Gastroesophageal sphincter (tissue), 4 donors: ENCODE measurements around the gene MEIS2. TPM values are rescaled to one million over a fixed set of nuclear protein-coding genes. Genes with fewer than 3 reads are reported as not detected.

ENCODE experiments used
- ATAC-seq: fragments of 150-250 bp; one replicate; pipeline ENCODE4 v1.9.1; 2016; ENCODE audit warnings: mild to moderate bottlenecking, moderate library complexity
- H3K27ac ChIP-seq, 4 donors: fragments of 200-600 bp; sonication (generic) in 3 of 4; 1 replicate in 3 of 4; 2 replicates in 1 of 4; pipeline ENCODE4 v1.5.1; 2016 to 2019
- H3K27me3 ChIP-seq: fragments of 200-600 bp; sonication (generic); one replicate; pipeline ENCODE4 v1.5.1; 2019
- H3K36me3 ChIP-seq, 2 donors: fragments of 200-600 bp; sonication (generic); one replicate each; pipeline ENCODE4 v1.5.1; 2019; ENCODE audit warnings: control low read depth in 1 of 2
- H3K4me1 ChIP-seq, 3 donors: fragments of 200-600 bp; sonication (generic); 1 replicate in 2 of 3; 2 replicates in 1 of 3; pipeline ENCODE4 v1.5.1; 2016 to 2019; ENCODE audit warnings: control low read depth in 2 of 3
- H3K4me3 ChIP-seq, 2 donors: fragments of 200-600 bp; sonication (generic); one replicate each; pipeline ENCODE4 v1.5.1; 2019; ENCODE audit warnings: mild to moderate bottlenecking in 1 of 2, moderate library complexity in 1 of 2
- H3K9me3 ChIP-seq, 3 donors: fragments of 200-600 bp; sonication (generic); one replicate each; pipeline ENCODE4 v1.5.1; 2017 to 2019; ENCODE audit warnings: control low read depth in 2 of 3
- CTCF ChIP-seq, 4 experiments: fragments of 200-600 bp in 2 of 4; fragments of 450-650 bp in 2 of 4; sonication (generic) in 1 of 4; IDR thresholded peaks; one replicate each; pipeline ENCODE4 v1.5.1; 2017 to 2019; ENCODE audit warnings: antibody characterized with exemption in 4 of 4, mild to moderate bottlenecking in 2 of 4, moderate library complexity in 2 of 4
- EP300 ChIP-seq: sonication (generic); formaldehyde crosslinking; IDR thresholded peaks from one replicate; pipeline ENCODE4 v1.6.1; 2017; ENCODE audit warnings: antibody characterized with exemption, mild to moderate bottlenecking
- POLR2A ChIP-seq, 2 donors: fragments of 450-650 bp; IDR thresholded peaks; one replicate each; pipeline ENCODE4 v1.6.1; 2017; ENCODE audit warnings: antibody characterized with exemption in 2 of 2, mild to moderate bottlenecking in 2 of 2, moderate library complexity in 1 of 2
- POLR2AphosphoS5 ChIP-seq: sonication (generic); formaldehyde crosslinking; IDR thresholded peaks from one replicate; pipeline ENCODE4 v1.6.1; 2017; ENCODE audit warnings: antibody characterized with exemption
- WGBS, 2 donors: methylation state at CpG; one replicate each; pipeline ENCODE4 v1.1.5; 2018; ENCODE audit warnings: low coverage in 1 of 2; 5-methylcytosine and 5-hydroxymethylcytosine counted together
- total RNA-seq, 4 donors: library from RNA; depleted of rRNA; stranded (reverse); fragments of >200 nt; gene quantifications; one replicate each; pipeline ENCODE4 v1.1.0, GENCODE V29; 2016

Gene MEIS2
- total RNA-seq, 4 donors from 2014 or later = 43.1 to 108 (median 85.7) TPM

GRCh38 chr15:37084602-37085001, 15.7 kb downstream of the MEIS2 start:
- Histone ChIP-seq H3K36me3 (peaks cover 0 to 18% of the 10 kb centered on the region in 2 donors), H3K4me3 (no peak overlapping the region), H3K9me3 (no peaks in the 10 kb centered on the region), H3K4me1 (peaks cover 4 to 99% (median 8%) of the 10 kb centered on the region in 3 donors), H3K27me3 (no peaks in the 10 kb centered on the region), H3K27ac (peak overlapping the region in 3 of 4 donors; percentile 41 to 98 (median 54))
- 49 to 54% methylated on average over 3 of the region's 3 CpGs for whole genome bisulfite sequencing, 2 donors
- TF ChIP-seq POLR2A (IDR thresholded peaks at IDR 0.05) = no peak
- no peak for TF ChIP-seq CTCF (IDR thresholded peaks at IDR 0.05)
- TF ChIP-seq POLR2AphosphoS5 = no peak
- no peak for TF ChIP-seq EP300
- no peak for ATAC-seq

- H3K27ac ChIP-seq = peak overlapping the region in 3 of 4 donors; percentile 68 to 98 (median 78)
- no peaks in the 10 kb centered on the region for H3K27me3 ChIP-seq
- 37 to 61% methylated on average over 3 to 5 of the region's 6 CpGs for WGBS, 2 donors
- no peak overlapping the region for H3K4me3 ChIP-seq
- peaks cover 0 to 18% of the 10 kb centered on the region in 2 donors for H3K36me3 ChIP-seq
- no peak for TF ChIP-seq EP300
- TF ChIP-seq POLR2A (IDR thresholded peaks at IDR 0.05) = no peak
- no peak for TF ChIP-seq POLR2AphosphoS5
- TF ChIP-seq CTCF (IDR thresholded peaks at IDR 0.05) = no peak
- ATAC-seq = no peak
- H3K9me3 ChIP-seq = no peaks in the 10 kb centered on the region
- peaks cover 4 to 99% (median 8%) of the 10 kb centered on the region in 3 donors for H3K4me1 ChIP-seq
Observed at GRCh38 chr15:37083610-37084009, 16.7 kb downstream of the MEIS2 start.

- WGBS, 2 donors = 22 to 56% methylated on average over 5 of the region's 5 CpGs
- H3K4me1 ChIP-seq = peaks cover 4 to 92% (median 8%) of the 10 kb centered on the region in 3 donors
- no peaks in the 10 kb centered on the region for H3K27me3 ChIP-seq
- H3K4me3 ChIP-seq = no peak overlapping the region
- peak overlapping the region; percentile 43 to 98 (median 73) for H3K27ac ChIP-seq
- TF ChIP-seq EP300 = no peak
- TF ChIP-seq POLR2AphosphoS5 = peak; percentile 62
- H3K36me3 ChIP-seq = peaks cover 0 to 18% of the 10 kb centered on the region in 2 donors
- H3K9me3 ChIP-seq = no peaks in the 10 kb centered on the region
- ATAC-seq = peak; percentile 50
Observed at GRCh38 chr15:37081983-37082382, 18.4 kb downstream of the MEIS2 start.

GRCh38 chr15:37080261-37080921, 20.0 kb downstream of the MEIS2 start:
- H3K9me3 ChIP-seq = no peaks in the 10 kb centered on the region
- H3K4me3 ChIP-seq = no peak overlapping the region
- ATAC-seq = no peak
- TF ChIP-seq POLR2A (IDR thresholded peaks at IDR 0.05) = no peak
- no peak for TF ChIP-seq EP300
- TF ChIP-seq POLR2AphosphoS5 = no peak
- no peak for TF ChIP-seq CTCF (IDR thresholded peaks at IDR 0.05)
- H3K27me3 ChIP-seq = no peaks in the 10 kb centered on the region
- WGBS, 2 donors = 20 to 33% methylated on average over 5 of the region's 5 CpGs
- peaks cover 0 to 27% of the 10 kb centered on the region in 2 donors for H3K36me3 ChIP-seq
- peak overlapping the region in 2 of 4 donors; percentile 57 to 98 for H3K27ac ChIP-seq
- peaks cover 4 to 92% (median 8%) of the 10 kb centered on the region in 3 donors for H3K4me1 ChIP-seq

- 9 to 34% methylated on average over 5 to 6 of the region's 6 CpGs for WGBS, 2 donors
- H3K4me1 ChIP-seq = peaks cover 4 to 85% (median 8%) of the 10 kb centered on the region in 3 donors
- ATAC-seq = peak; percentile 66
- H3K27me3 ChIP-seq = no peaks in the 10 kb centered on the region
- TF ChIP-seq POLR2A (IDR thresholded peaks at IDR 0.05) (no peak), POLR2AphosphoS5 (peak; percentile 30)
- peak overlapping the region in 2 of 4 donors; percentile 57 to 98 for H3K27ac ChIP-seq
- H3K9me3 ChIP-seq = no peaks in the 10 kb centered on the region
- no peak overlapping the region for H3K4me3 ChIP-seq
- peaks cover 0 to 27% of the 10 kb centered on the region in 2 donors for H3K36me3 ChIP-seq
Observed at GRCh38 chr15:37079726-37080125, 20.6 kb downstream of the MEIS2 start.

GRCh38 chr15:37078566-37078965, 21.8 kb downstream of the MEIS2 start:
- Histone ChIP-seq H3K36me3 (peaks cover 0 to 24% of the 10 kb centered on the region in 2 donors), H3K27me3 (no peaks in the 10 kb centered on the region), H3K4me1 (peaks cover 4 to 75% (median 8%) of the 10 kb centered on the region in 3 donors), H3K9me3 (no peaks in the 10 kb centered on the region), H3K27ac (no peak overlapping the region), H3K4me3 (no peak overlapping the region)
- WGBS, 2 donors = 21 to 30% methylated on average over 1 of the region's 1 CpG
- TF ChIP-seq POLR2AphosphoS5 = no peak
- no peak for TF ChIP-seq POLR2A (IDR thresholded peaks at IDR 0.05)
- no peak for TF ChIP-seq CTCF (IDR thresholded peaks at IDR 0.05)
- TF ChIP-seq EP300 = no peak
- ATAC-seq = no peak
